SJCRH30 (cell line): ENCODE measurements around the gene TLX1. TPM values are rescaled to one million over a fixed set of nuclear protein-coding genes. Genes with fewer than 3 reads are reported as not detected.
A peak's percentile ranks its signal among the peaks of the same experiment; 100 is the strongest.
"Not testable (repeated sequence)": the region's sequence is repeated elsewhere in the genome, so short reads cannot be mapped to it uniquely, and the experiment has no call there.

Source experiments
- DNase-seq, 2 experiments: peaks; one replicate each; pipeline ENCODE4 v3.0.0-alpha.2; 2015 to 2020
- H3K27ac ChIP-seq: fragments of 250-450 bp; sonication (Bioruptor Pico); 2 replicates; pipeline ENCODE4 v1.5.1; 2020; ENCODE audit warnings: mild to moderate bottlenecking, moderate library complexity
- H3K27me3 ChIP-seq: fragments of 250-450 bp; sonication (Bioruptor Pico); 2 replicates; pipeline ENCODE4 v1.5.1; 2020; ENCODE audit warnings: mild to moderate bottlenecking, moderate library complexity
- H3K36me3 ChIP-seq: fragments of 250-450 bp; sonication (Bioruptor Pico); 2 replicates; pipeline ENCODE4 v1.5.1; 2020; ENCODE audit warnings: mild to moderate bottlenecking, moderate library complexity
- H3K4me1 ChIP-seq: fragments of 250-450 bp; sonication (Bioruptor Pico); 2 replicates; pipeline ENCODE4 v1.5.1; 2020; ENCODE audit warnings: mild to moderate bottlenecking, moderate library complexity
- H3K4me3 ChIP-seq: fragments of 250-450 bp; sonication (Bioruptor Pico); 2 replicates; pipeline ENCODE4 v1.5.1; 2020; ENCODE audit warnings: mild to moderate bottlenecking, moderate library complexity
- H3K9me3 ChIP-seq: fragments of 250-450 bp; sonication (Bioruptor Pico); replicated peaks from 2 replicates; pipeline ENCODE4 v1.5.1; 2020; ENCODE audit warnings: mild to moderate bottlenecking, moderate library complexity
- total RNA-seq: library from RNA; depleted of rRNA; stranded (reverse); fragments of >200 nt; shearing (Covaris generic); gene quantifications from 2 replicates; pipeline ENCODE4 v1.2.3, GENCODE V29; 2014

TLX1 gene
- total RNA-seq, 1 experiment from 2014 or later, result not detected

- H3K9me3 ChIP-seq, result peaks cover 8% of the 10 kb centered on the region; the same call in 1 of the 2 replicates
- H3K4me1 ChIP-seq, result no peaks in the 10 kb centered on the region
- H3K36me3 ChIP-seq, result no peaks in the 10 kb centered on the region
- H3K4me3 ChIP-seq, result no peak overlapping the region
- peaks cover 30% of the 10 kb centered on the region for H3K27me3 ChIP-seq
- DNase-seq, result no peak
- no peak overlapping the region for H3K27ac ChIP-seq
These were observed 14.8 kb downstream of the TLX1 start for GRCh38 chr10:101145750-101146391.

- H3K4me3 ChIP-seq, result no peak overlapping the region
- H3K9me3 ChIP-seq, result peaks cover 8% of the 10 kb centered on the region; the same call in 1 of the 2 replicates
- peaks cover 26% of the 10 kb centered on the region for H3K27me3 ChIP-seq
- H3K27ac ChIP-seq, result no peak overlapping the region
- H3K36me3 ChIP-seq, result no peaks in the 10 kb centered on the region
- no peaks in the 10 kb centered on the region for H3K4me1 ChIP-seq
- DNase-seq, result no peak
These were observed 15.5 kb downstream of the TLX1 start for GRCh38 chr10:101146392-101147251.

GRCh38 chr10:101151395-101151794, 20.3 kb downstream of the TLX1 start:
- DNase-seq, result no peak
- H3K27ac ChIP-seq, result no peak overlapping the region
- H3K4me1 ChIP-seq, result no peaks in the 10 kb centered on the region
- peaks cover 25% of the 10 kb centered on the region; the same call in 1 of the 2 replicates for H3K27me3 ChIP-seq
- H3K36me3 ChIP-seq, result no peaks in the 10 kb centered on the region
- peaks cover 8% of the 10 kb centered on the region; the same call in 1 of the 2 replicates for H3K9me3 ChIP-seq
- no peak overlapping the region for H3K4me3 ChIP-seq

GRCh38 chr10:101152316-101152715, 21.2 kb downstream of the TLX1 start:
- no peak for DNase-seq
- H3K4me1 ChIP-seq, result no peaks in the 10 kb centered on the region
- H3K27me3 ChIP-seq, result peaks cover 22% of the 10 kb centered on the region; the same call in 1 of the 2 replicates
- H3K4me3 ChIP-seq, result no peak overlapping the region
- H3K9me3 ChIP-seq, result peaks cover 8% of the 10 kb centered on the region; the same call in 1 of the 2 replicates
- no peak overlapping the region for H3K27ac ChIP-seq
- no peaks in the 10 kb centered on the region for H3K36me3 ChIP-seq

- not testable (repeated sequence) for H3K36me3 ChIP-seq, H3K27ac ChIP-seq, DNase-seq, H3K9me3 ChIP-seq, H3K4me1 ChIP-seq, H3K4me3 ChIP-seq
- H3K27me3 ChIP-seq, result peaks cover 16% of the 10 kb centered on the region; the same call in 1 of the 2 replicates
These were observed 23.4 kb downstream of the TLX1 start for GRCh38 chr10:101154506-101154905.

GRCh38 chr10:101155896-101156295, 24.8 kb downstream of the TLX1 start:
- Histone ChIP-seq H3K36me3 (no peaks in the 10 kb centered on the region), H3K27ac (no peak overlapping the region), H3K4me1 (no peaks in the 10 kb centered on the region), H3K4me3 (no peak overlapping the region), H3K9me3 (no peaks in the 10 kb centered on the region), H3K27me3 (peaks cover 13% of the 10 kb centered on the region; the same call in 1 of the 2 replicates)
- DNase-seq, result no peak

GRCh38 chr10:101157756-101158458, 26.8 kb downstream of the TLX1 start:
- no peaks in the 10 kb centered on the region for H3K36me3 ChIP-seq
- H3K9me3 ChIP-seq, result no peaks in the 10 kb centered on the region
- H3K27me3 ChIP-seq, result peaks cover 13% of the 10 kb centered on the region; the same call in 1 of the 2 replicates
- no peak overlapping the region for H3K27ac ChIP-seq
- DNase-seq, result no peak
- no peak overlapping the region for H3K4me3 ChIP-seq
- H3K4me1 ChIP-seq, result peaks cover 7% of the 10 kb centered on the region

- no peaks in the 10 kb centered on the region for H3K36me3 ChIP-seq
- DNase-seq, result no peak
- no peak overlapping the region for H3K27ac ChIP-seq
- H3K4me3 ChIP-seq, result no peak overlapping the region
- peaks cover 7% of the 10 kb centered on the region for H3K4me1 ChIP-seq
- H3K9me3 ChIP-seq, result no peaks in the 10 kb centered on the region
- H3K27me3 ChIP-seq, result peaks cover 13% of the 10 kb centered on the region; the same call in 1 of the 2 replicates
These were observed 27.5 kb downstream of the TLX1 start for GRCh38 chr10:101158459-101159058.

GRCh38 chr10:101161494-101162299, 30.6 kb downstream of the TLX1 start:
- Histone ChIP-seq H3K4me1 (peaks cover 7% of the 10 kb centered on the region), H3K9me3 (no peaks in the 10 kb centered on the region), H3K27ac (no peak overlapping the region), H3K27me3 (peaks cover 9% of the 10 kb centered on the region), H3K4me3 (peak overlapping the region; percentile 42), H3K36me3 (no peaks in the 10 kb centered on the region)
- DNase-seq, result peak; percentile 73 to 96

GRCh38 chr10:101162677-101163076, 31.6 kb downstream of the TLX1 start:
- peaks cover 7% of the 10 kb centered on the region for H3K4me1 ChIP-seq
- H3K27ac ChIP-seq, result no peak overlapping the region
- H3K4me3 ChIP-seq, result no peak overlapping the region
- H3K27me3 ChIP-seq, result peaks cover 9% of the 10 kb centered on the region
- peak in 1 of 2 experiments; percentile 31 for DNase-seq
- no peaks in the 10 kb centered on the region for H3K9me3 ChIP-seq
- H3K36me3 ChIP-seq, result no peaks in the 10 kb centered on the region

- no peaks in the 10 kb centered on the region for H3K36me3 ChIP-seq
- peaks cover 7% of the 10 kb centered on the region for H3K4me1 ChIP-seq
- DNase-seq, result no peak
- peaks cover 9% of the 10 kb centered on the region for H3K27me3 ChIP-seq
- no peaks in the 10 kb centered on the region for H3K9me3 ChIP-seq
- no peak overlapping the region for H3K27ac ChIP-seq
- H3K4me3 ChIP-seq, result no peak overlapping the region
These were observed 32.9 kb downstream of the TLX1 start for GRCh38 chr10:101164020-101164419.

- DNase-seq, result no peak
- Histone ChIP-seq H3K4me3 (no peak overlapping the region), H3K9me3 (no peaks in the 10 kb centered on the region), H3K36me3 (no peaks in the 10 kb centered on the region), H3K27ac (no peak overlapping the region), H3K27me3 (peaks cover 12% of the 10 kb centered on the region), H3K4me1 (peaks cover 7% of the 10 kb centered on the region)
These were observed 34.6 kb downstream of the TLX1 start for GRCh38 chr10:101165736-101166135.

- H3K4me3 ChIP-seq, result no peak overlapping the region
- no peaks in the 10 kb centered on the region for H3K36me3 ChIP-seq
- no peaks in the 10 kb centered on the region for H3K9me3 ChIP-seq
- peaks cover 12% of the 10 kb centered on the region for H3K27me3 ChIP-seq
- no peak overlapping the region for H3K27ac ChIP-seq
- peaks cover 7% of the 10 kb centered on the region for H3K4me1 ChIP-seq
- no peak for DNase-seq
These were observed 35.3 kb downstream of the TLX1 start for GRCh38 chr10:101166430-101166829.

- H3K4me1 ChIP-seq, result no peaks in the 10 kb centered on the region; the same call in 1 of the 2 replicates
- DNase-seq, result no peak
- H3K4me3 ChIP-seq, result no peak overlapping the region
- no peaks in the 10 kb centered on the region; the same call in 1 of the 2 replicates for H3K36me3 ChIP-seq
- H3K9me3 ChIP-seq, result peaks cover 14% of the 10 kb centered on the region
- no peak overlapping the region for H3K27ac ChIP-seq
- H3K27me3 ChIP-seq, result peaks cover 5% of the 10 kb centered on the region; the same call in 1 of the 2 replicates
These were observed 41.6 kb downstream of the TLX1 start for GRCh38 chr10:101172741-101173140.
